Liver (tissue), 9 donors: ENCODE results near the gene KSR1. TPM values are rescaled to one million over a fixed set of nuclear protein-coding genes. Genes with fewer than 3 reads are reported as not detected.

Source experiments
- DNase-seq: peaks from one replicate; pipeline ENCODE4 v3.0.0-alpha.2; 2017; ENCODE audit warnings: low spot score
- H3K27ac ChIP-seq, 2 donors: one replicate each; pipeline ENCODE4 v1.7.0; 2013; ENCODE audit warnings: inconsistent platforms in 2 of 2, low read length in 2 of 2, control low read depth in 1 of 2, low read depth in 1 of 2, mild to moderate bottlenecking in 1 of 2
- H3K27me3 ChIP-seq, 4 donors: one replicate each; pipeline versions ENCODE4 v1.6.1 to v1.7.0; 2013; ENCODE audit warnings: low read length in 3 of 4, inconsistent platforms in 1 of 4, mild to moderate bottlenecking in 1 of 4, moderate library complexity in 1 of 4; ENCODE audit not compliant: control insufficient read depth in 4 of 4, insufficient read depth in 4 of 4
- H3K36me3 ChIP-seq, 4 donors: one replicate each; pipeline versions ENCODE4 v1.6.1 to v1.7.0; 2013; ENCODE audit warnings: low read length in 3 of 4, mild to moderate bottlenecking in 3 of 4, low read depth in 1 of 4, moderate library complexity in 1 of 4; ENCODE audit not compliant: control insufficient read depth in 4 of 4, insufficient read depth in 3 of 4
- H3K4me1 ChIP-seq, 4 donors: one replicate each; pipeline versions ENCODE4 v1.6.1 to v1.7.0; 2013; ENCODE audit warnings: low read length in 3 of 4, mild to moderate bottlenecking in 3 of 4, moderate library complexity in 1 of 4; ENCODE audit not compliant: control insufficient read depth in 4 of 4, insufficient read depth in 4 of 4
- H3K4me3 ChIP-seq, 3 donors: one replicate each; pipeline versions ENCODE4 v1.6.1 to v1.7.0; 2013; ENCODE audit warnings: low read length in 3 of 3, control low read depth in 1 of 3, low read depth in 1 of 3, mild to moderate bottlenecking in 1 of 3
- H3K9ac ChIP-seq, 2 donors: one replicate each; pipeline ENCODE4 v1.7.0; 2013; ENCODE audit warnings: low read length in 2 of 2, mild to moderate bottlenecking in 2 of 2, moderate library complexity in 2 of 2, control low read depth in 1 of 2, low read depth in 1 of 2
- H3K9me3 ChIP-seq, 4 donors: one replicate each; pipeline versions ENCODE4 v1.6.1 to v1.7.0; 2013; ENCODE audit warnings: low read length in 3 of 4; ENCODE audit not compliant: control insufficient read depth in 4 of 4
- EGR1 ChIP-seq, 2 donors: IDR thresholded peaks; 2 replicates each; pipeline ENCODE4 v1.6.1; 2016 to 2018; ENCODE audit warnings: antibody characterized with exemption in 2 of 2, low read depth in 2 of 2
- FOXA1 ChIP-seq: IDR thresholded peaks from 2 replicates; pipeline ENCODE4 v1.6.1; 2016; ENCODE audit warnings: antibody characterized with exemption
- GABPA ChIP-seq, 2 donors: IDR thresholded peaks in 1 of 2; conservative IDR thresholded peaks in 1 of 2; 2 replicates each; pipeline ENCODE4 v1.6.1; 2016; ENCODE audit warnings: antibody characterized with exemption in 2 of 2, mild to moderate bottlenecking in 1 of 2, moderate library complexity in 1 of 2
- JUND ChIP-seq, 2 donors: IDR thresholded peaks; 2 replicates each; pipeline ENCODE4 v1.6.1; 2016; ENCODE audit warnings: antibody characterized with exemption in 2 of 2
- RAD21 ChIP-seq, 2 donors: IDR thresholded peaks; 2 replicates each; pipeline ENCODE4 v1.6.1; 2016; ENCODE audit warnings: antibody characterized with exemption in 2 of 2, mild to moderate bottlenecking in 2 of 2
- RXRA ChIP-seq, 2 donors: IDR thresholded peaks; 2 replicates each; pipeline ENCODE4 v1.6.1; 2017 to 2018; ENCODE audit warnings: antibody characterized with exemption in 2 of 2, mild to moderate bottlenecking in 1 of 2
- TAF1 ChIP-seq: conservative IDR thresholded peaks from 2 replicates; pipeline ENCODE4 v1.6.1; 2016; ENCODE audit warnings: antibody characterized with exemption, mild to moderate bottlenecking
- YY1 ChIP-seq: IDR thresholded peaks from 2 replicates; pipeline ENCODE4 v1.6.1; 2016; ENCODE audit warnings: antibody characterized with exemption, mild to moderate bottlenecking
- WGBS: extraction: QIAGEN DNeasy Blood & Tissue Kit; methylation state at CpG from one replicate; pipeline ENCODE4 v1.1.7; 2013; 5-methylcytosine and 5-hydroxymethylcytosine counted together
- polyA plus RNA-seq, 2 donors: library from polyadenylated mRNA; stranded (reverse) in 1 of 2; unstranded in 1 of 2; fragments of 200-250 nt in 1 of 2; fragments of >200 nt in 1 of 2; fragmentation: Nextera tagmentation in 1 of 2; extraction: Ambion mirVana in 1 of 2; gene quantifications; one replicate each; pipeline versions ENCODE4 v1.2.1 to v1.2.3, GENCODE V29; 2013 to 2015
- total RNA-seq, 2 donors: library from RNA; depleted of rRNA; stranded (reverse); fragments of >200 nt; gene quantifications; one replicate each; pipeline ENCODE4 v1.2.3, GENCODE V29; 2014
- TF ChIP-seq, protein P1 (sequence below): IDR thresholded peaks from 2 replicates; pipeline ENCODE4 v1.6.1; 2016; ENCODE audit warnings: antibody characterized with exemption
- TF ChIP-seq, protein P2 (sequence below): IDR thresholded peaks from 2 replicates; pipeline ENCODE4 v1.6.1; 2016; ENCODE audit warnings: antibody characterized with exemption
- TF ChIP-seq, protein P3 (sequence below): IDR thresholded peaks from 2 replicates; pipeline ENCODE4 v1.6.1; 2016; ENCODE audit warnings: antibody characterized with exemption, mild to moderate bottlenecking
- TF ChIP-seq, protein P4 (sequence below): IDR thresholded peaks from 2 replicates; pipeline ENCODE4 v1.6.1; 2016; ENCODE audit warnings: antibody characterized with exemption
- TF ChIP-seq, protein P5 (sequence below): fragments of 150-350 bp; IDR thresholded peaks from 2 replicates; pipeline ENCODE4 v1.5.1; 2017; ENCODE audit warnings: improper control_type of control experiment, low read depth, low read length; ENCODE audit not compliant: missing input control
- donor health status: healthy.
- donor health status: healthy.
- donor health status: healthy.
- donor health status: healthy.
- donor health status: healthy.

Gene KSR1
- total and polyA plus RNA-seq, 4 donors, result 1.2 to 9.0 (median 4.1) TPM

DNA sequence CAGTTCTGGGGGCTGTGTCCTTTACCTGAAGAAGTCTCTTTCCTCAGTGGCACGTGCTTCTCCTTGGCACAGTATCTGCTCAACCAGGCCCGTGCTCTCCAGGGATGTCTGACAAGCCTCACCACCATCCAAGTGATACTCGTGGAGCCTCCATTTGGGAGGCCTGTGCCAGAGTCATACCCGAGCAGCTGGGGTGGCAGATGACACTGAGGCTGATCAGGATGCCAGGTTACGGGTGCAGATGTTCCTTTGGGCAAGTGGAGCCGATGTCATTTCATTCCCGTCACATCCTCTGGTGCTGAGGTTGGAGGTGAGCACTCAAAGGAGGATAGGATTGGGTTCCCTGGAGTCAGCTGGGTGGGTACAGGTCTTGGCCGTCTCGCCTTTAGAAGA, 87.2 kb downstream of the KSR1 start (continued):
- TF ChIP-seq RXRA (IDR thresholded peaks at IDR 0.05) (no peak), YY1 (no peak)

DNA sequence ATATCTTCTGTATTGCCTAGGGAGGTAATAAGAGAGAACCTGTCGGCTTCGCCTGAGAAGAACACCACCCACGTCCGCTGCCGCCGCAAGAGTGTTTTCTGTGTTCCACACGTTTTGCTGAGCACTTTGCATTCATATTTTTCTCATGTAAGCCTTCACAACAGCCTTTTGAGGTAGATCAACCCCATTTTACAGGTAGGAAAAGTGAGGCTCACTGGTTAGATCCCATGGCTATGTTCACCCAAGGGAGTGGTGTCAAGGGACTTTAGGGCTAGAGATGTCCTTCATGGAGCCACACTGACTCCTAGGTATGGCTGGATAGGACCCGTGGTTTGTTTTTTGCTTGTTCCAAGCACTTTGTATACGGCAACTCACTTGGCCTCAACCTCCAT, 87.7 kb downstream of the KSR1 start:
- WGBS, result 95% methylated on average over 9 of the region's 9 CpGs
- no peak overlapping the region for H3K9ac ChIP-seq
- H3K4me3 ChIP-seq, result no peak overlapping the region
- no peaks in the 10 kb centered on the region for H3K27me3 ChIP-seq
- no peak overlapping the region for H3K27ac ChIP-seq
- peaks cover 0 to 4% (median 3%) of the 10 kb centered on the region in 4 donors for H3K4me1 ChIP-seq
- no peak for DNase-seq
- TF ChIP-seq JUND (IDR thresholded peaks at IDR 0.05) (no peak), GABPA (IDR thresholded peaks at IDR 0.05 in 1 of 2, conservative IDR thresholded peaks at IDR 0.05 in 1 of 2) (no peak), RAD21 (IDR thresholded peaks at IDR 0.05) (no peak), EGR1 (IDR thresholded peaks at IDR 0.05; ENCODE audit: low read depth in 2 of 2) (no peak), YY1 (no peak), TAF1 (no peak), FOXA1 (no peak)
- TF ChIP-seq, protein P1, sequence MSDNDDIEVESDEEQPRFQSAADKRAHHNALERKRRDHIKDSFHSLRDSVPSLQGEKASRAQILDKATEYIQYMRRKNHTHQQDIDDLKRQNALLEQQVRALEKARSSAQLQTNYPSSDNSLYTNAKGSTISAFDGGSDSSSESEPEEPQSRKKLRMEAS, result no peak
- TF ChIP-seq, protein P2, sequence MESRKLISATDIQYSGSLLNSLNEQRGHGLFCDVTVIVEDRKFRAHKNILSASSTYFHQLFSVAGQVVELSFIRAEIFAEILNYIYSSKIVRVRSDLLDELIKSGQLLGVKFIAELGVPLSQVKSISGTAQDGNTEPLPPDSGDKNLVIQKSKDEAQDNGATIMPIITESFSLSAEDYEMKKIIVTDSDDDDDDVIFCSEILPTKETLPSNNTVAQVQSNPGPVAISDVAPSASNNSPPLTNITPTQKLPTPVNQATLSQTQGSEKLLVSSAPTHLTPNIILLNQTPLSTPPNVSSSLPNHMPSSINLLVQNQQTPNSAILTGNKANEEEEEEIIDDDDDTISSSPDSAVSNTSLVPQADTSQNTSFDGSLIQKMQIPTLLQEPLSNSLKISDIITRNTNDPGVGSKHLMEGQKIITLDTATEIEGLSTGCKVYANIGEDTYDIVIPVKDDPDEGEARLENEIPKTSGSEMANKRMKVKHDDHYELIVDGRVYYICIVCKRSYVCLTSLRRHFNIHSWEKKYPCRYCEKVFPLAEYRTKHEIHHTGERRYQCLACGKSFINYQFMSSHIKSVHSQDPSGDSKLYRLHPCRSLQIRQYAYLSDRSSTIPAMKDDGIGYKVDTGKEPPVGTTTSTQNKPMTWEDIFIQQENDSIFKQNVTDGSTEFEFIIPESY, result no peak
- TF ChIP-seq, protein P3, sequence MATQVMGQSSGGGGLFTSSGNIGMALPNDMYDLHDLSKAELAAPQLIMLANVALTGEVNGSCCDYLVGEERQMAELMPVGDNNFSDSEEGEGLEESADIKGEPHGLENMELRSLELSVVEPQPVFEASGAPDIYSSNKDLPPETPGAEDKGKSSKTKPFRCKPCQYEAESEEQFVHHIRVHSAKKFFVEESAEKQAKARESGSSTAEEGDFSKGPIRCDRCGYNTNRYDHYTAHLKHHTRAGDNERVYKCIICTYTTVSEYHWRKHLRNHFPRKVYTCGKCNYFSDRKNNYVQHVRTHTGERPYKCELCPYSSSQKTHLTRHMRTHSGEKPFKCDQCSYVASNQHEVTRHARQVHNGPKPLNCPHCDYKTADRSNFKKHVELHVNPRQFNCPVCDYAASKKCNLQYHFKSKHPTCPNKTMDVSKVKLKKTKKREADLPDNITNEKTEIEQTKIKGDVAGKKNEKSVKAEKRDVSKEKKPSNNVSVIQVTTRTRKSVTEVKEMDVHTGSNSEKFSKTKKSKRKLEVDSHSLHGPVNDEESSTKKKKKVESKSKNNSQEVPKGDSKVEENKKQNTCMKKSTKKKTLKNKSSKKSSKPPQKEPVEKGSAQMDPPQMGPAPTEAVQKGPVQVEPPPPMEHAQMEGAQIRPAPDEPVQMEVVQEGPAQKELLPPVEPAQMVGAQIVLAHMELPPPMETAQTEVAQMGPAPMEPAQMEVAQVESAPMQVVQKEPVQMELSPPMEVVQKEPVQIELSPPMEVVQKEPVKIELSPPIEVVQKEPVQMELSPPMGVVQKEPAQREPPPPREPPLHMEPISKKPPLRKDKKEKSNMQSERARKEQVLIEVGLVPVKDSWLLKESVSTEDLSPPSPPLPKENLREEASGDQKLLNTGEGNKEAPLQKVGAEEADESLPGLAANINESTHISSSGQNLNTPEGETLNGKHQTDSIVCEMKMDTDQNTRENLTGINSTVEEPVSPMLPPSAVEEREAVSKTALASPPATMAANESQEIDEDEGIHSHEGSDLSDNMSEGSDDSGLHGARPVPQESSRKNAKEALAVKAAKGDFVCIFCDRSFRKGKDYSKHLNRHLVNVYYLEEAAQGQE, result no peak
- TF ChIP-seq, protein P4, sequence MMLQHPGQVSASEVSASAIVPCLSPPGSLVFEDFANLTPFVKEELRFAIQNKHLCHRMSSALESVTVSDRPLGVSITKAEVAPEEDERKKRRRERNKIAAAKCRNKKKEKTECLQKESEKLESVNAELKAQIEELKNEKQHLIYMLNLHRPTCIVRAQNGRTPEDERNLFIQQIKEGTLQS, result no peak
- TF ChIP-seq, protein P5, sequence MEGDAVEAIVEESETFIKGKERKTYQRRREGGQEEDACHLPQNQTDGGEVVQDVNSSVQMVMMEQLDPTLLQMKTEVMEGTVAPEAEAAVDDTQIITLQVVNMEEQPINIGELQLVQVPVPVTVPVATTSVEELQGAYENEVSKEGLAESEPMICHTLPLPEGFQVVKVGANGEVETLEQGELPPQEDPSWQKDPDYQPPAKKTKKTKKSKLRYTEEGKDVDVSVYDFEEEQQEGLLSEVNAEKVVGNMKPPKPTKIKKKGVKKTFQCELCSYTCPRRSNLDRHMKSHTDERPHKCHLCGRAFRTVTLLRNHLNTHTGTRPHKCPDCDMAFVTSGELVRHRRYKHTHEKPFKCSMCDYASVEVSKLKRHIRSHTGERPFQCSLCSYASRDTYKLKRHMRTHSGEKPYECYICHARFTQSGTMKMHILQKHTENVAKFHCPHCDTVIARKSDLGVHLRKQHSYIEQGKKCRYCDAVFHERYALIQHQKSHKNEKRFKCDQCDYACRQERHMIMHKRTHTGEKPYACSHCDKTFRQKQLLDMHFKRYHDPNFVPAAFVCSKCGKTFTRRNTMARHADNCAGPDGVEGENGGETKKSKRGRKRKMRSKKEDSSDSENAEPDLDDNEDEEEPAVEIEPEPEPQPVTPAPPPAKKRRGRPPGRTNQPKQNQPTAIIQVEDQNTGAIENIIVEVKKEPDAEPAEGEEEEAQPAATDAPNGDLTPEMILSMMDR, result no peak
- no peaks in the 10 kb centered on the region for H3K36me3 ChIP-seq
- no peaks in the 10 kb centered on the region for H3K9me3 ChIP-seq
